GM12872 (cell line): Measurements from ENCODE around the gene DNAJA2.

ENCODE experiments used
- TF ChIP-seq, protein P1 (sequence below): IDR thresholded peaks from 3 replicates; pipeline ENCODE4 v1.5.1; 2011; ENCODE audit warnings: low read depth, mild to moderate bottlenecking, low read length, moderate library complexity; ENCODE audit not compliant: insufficient read depth

DNAJA2 gene

DNA sequence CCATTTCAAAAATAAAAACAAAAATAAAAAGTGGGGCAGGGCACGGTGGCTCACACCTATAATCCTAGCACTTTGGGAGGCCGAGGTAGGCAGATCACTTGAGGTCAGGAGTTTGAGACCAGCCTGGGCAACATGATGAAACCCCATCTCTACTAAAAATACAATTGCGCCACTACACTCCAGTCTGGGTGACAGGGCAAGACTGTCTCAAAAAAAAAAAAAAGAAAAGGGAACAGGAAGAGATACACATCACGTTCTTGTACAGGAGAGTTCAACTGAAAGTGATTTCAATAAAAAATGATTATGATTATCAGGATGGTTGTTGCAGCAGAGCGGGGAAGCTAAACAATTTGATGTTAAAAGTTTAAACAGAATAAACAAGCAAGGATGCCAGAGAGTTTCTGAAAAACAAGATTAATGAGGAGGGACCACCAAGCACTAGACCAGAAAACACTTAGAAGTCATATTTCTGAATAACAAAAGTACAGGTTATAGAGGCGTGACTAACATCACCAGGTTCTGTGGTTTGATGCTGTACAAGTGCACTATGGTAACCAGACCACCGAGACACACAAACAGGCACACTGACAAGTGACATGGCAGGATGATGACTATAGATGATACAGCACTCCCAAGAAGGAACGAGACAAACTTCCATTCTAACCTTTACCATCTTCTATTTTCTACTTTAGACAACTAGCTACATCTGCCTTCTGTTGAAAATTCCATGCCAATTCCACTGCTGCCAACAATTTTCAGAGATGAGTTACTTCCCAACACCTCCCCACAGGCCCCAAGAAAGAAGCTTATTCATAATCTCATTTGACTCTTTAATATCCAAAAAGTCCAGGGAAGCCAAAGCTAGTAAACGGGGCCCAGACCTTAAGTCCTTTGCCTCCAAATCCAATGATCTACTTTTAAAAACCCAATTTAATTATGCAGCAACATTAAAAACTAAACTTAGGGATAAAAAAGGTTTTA is 11.8 kb downstream of the DNAJA2 start:
- TF ChIP-seq, protein P1, sequence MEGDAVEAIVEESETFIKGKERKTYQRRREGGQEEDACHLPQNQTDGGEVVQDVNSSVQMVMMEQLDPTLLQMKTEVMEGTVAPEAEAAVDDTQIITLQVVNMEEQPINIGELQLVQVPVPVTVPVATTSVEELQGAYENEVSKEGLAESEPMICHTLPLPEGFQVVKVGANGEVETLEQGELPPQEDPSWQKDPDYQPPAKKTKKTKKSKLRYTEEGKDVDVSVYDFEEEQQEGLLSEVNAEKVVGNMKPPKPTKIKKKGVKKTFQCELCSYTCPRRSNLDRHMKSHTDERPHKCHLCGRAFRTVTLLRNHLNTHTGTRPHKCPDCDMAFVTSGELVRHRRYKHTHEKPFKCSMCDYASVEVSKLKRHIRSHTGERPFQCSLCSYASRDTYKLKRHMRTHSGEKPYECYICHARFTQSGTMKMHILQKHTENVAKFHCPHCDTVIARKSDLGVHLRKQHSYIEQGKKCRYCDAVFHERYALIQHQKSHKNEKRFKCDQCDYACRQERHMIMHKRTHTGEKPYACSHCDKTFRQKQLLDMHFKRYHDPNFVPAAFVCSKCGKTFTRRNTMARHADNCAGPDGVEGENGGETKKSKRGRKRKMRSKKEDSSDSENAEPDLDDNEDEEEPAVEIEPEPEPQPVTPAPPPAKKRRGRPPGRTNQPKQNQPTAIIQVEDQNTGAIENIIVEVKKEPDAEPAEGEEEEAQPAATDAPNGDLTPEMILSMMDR = no peak

DNA sequence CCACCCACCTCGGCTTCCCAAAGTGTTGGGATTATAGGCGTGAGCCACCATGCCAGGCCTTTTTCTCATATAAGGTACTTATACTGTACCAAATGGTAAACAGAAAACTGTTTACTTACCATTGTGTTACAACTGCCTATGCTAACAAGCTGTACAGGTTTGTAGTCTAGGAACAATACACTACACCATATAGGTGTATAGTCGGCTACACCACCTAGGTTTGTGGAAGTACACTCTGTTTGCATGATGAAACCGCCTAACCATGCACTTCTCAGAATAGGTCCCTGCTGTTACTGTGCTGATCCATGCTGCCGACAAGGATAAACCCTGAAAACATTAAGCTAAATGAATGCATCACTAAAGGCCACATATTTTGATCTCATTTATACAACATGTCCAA is 18.9 kb downstream of the DNAJA2 start:
- TF ChIP-seq, protein P1 = no peak

DNA sequence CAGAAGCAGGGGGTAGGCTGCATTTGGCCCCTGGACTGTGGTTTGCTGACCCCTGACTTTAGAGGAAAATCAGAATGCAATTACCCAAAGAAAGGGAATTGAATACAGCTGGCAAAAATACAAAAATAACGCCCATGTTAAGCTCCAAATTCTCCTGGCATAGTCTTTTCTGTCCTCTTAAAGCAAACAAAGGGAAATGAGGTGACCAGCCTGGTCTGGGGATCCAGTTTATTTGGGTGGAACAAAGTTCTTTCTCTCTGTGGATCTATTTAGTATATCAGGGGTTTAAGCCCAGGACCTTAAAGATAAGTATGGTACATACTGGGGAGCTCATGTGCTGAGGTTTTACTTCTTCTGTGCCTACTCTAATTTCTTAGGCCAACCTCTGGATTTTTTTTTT is 23.5 kb downstream of the DNAJA2 start:
- TF ChIP-seq, protein P1 = no peak

DNA sequence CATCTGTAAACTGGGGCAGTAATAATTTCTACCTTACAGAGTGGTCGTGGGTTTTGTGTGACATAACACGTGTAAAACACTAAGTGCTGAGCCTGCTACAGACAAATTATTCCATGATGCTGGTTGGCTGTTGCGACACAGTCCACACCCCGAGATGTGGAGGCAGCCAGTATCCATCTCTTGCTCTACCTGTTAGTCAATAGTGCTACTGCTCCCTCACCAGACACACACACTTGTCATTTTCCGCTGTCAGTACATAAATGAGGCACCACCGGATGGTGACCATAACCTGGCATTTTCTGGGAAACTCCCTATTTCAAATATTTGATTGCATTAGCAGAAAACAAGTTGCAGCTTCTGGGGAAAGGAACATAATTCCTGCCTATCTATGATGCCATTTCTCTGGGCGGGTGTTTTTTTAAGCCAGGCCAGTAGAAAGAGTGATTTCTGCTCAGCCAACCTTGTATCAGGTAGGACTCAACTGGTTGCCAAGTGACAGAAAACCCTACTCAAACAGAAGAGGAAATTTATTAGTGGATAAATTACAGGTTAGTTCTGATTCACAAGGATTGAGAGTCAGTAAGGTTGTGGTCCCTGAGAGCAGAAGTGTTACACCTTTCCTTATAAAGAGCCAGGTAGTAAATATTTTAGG is 24.1 kb downstream of the DNAJA2 start:
- TF ChIP-seq, protein P1 = no peak

DNA sequence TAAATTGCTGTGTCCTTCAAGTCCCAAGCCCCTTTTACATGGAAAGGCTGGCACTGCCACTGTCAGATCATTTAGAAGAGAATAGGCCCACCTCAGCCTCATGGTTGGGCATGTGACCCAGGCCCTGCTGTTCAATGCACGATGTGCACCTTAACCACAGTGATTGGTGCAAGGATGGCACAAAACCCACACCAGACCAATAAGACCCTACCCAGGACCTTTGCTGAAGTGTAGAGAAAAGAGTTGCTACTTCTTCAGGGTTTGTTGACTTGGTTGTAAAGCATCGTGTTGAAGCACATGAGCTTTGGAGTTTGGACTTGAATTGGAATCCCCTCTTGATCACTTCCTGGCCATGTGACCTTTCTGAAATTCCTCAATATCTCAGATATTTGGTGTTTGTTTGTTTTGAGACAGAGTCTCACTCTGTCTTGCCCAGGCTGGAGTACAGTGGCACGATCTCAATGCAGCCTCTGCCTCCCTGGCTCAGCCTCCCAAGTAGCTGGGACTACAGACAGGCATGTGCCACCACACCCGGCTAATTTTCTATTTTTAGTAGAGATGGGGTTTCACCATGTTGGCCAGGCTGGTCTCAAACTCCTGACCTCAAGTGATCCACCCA is 24.8 kb downstream of the DNAJA2 start:
- TF ChIP-seq, protein P1 = no peak

DNA sequence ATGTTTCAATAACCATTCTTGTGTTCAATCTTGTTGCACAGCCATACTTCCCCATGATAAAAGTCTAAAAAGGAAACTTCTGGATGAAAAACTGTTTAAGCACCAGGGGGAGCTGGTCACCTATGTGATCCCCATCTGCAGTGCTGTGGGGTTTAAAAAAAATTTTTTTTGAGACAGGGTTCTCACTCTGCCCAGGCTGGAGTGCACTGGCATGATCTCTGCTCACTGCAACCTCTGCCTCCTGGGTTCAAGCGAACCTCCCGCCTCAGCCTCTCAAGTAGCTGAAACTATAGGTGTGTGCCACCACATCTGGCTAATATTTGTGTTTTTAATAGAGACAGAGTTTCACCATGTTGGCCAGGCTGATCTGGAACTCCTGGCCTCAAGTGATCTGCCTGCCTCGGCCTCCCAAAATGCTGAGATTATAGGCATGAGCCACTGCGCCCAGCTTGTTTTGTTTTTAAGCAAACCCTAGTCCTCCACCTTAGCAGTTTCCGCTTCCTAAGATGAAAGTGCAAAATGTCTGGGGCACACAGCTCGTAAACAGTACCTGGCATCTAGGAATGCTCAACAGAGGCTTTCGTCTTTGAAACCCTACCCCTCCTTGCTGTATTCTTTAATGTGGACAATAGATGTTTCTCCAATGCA is 25.4 kb downstream of the DNAJA2 start:
- TF ChIP-seq, protein P1 = peak; percentile 59

DNA sequence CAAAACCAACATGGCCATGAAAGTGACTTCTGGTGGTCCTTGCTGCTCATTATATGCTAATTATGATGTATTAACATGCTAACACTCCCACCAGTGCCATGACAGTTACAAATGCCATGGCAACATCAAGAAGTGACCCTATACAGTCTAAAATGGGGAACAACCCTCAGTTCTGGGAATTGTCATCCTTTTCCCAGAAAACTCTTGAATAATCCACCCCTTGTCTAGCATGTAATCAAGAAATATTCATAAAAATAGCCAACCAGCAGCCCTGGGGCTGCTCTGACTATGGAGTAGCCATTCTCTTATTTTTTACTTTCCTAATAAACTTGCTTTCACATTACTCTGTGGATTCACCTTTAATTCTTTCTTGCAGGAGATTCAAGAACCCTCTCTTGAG is 35.9 kb downstream of the DNAJA2 start:
- TF ChIP-seq, protein P1 = no peak
